Activated gamma-delta T cell treated with Interleukin-2 at 50 U/mL for 16 hours (primary cell): Measurements from ENCODE around the gene KNG1.
A peak's percentile ranks its signal among the peaks of the same experiment; 100 is the strongest.
"Not testable (repeated sequence)": the region's sequence is repeated elsewhere in the genome, so short reads cannot be mapped to it uniquely, and the experiment has no call there.

ENCODE experiments used
- DNase-seq: peaks from one replicate; pipeline ENCODE4 v3.0.0-alpha.2; 2020

KNG1 gene

GRCh38 chr3:186717039-186717457, at the start of gene KNG1:
KNG1 (plus strand) TSS chr3:186717359; CDS start chr3:186717543, 184 bp downstream.
- DNase-seq: no peak

GRCh38 chr3:186668426-186668825, 48.7 kb upstream of the KNG1 start:
- DNase-seq: no peak

GRCh38 chr3:186669378-186670084, 47.6 kb upstream of the KNG1 start:
- DNase-seq: no peak

DNA sequence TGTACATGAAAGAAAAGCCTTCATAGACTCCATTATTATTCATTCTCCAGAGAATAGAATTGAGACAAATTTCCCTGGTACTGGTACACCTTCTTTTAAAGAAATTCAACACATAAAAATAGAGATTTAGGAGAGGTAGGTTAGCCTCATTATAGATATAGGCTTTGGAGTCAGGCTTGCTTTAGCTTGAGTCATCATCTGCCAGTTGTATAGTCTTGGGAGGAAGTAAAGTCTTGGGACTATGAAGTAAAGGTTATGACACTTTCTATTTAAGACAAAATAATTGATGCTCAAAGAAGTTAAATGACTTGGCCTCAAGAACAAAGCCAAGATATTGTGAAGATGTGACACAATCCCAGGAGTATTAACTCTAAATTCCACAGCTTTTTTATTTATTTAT, 47.0 kb upstream of the KNG1 start:
- no peak for DNase-seq

DNA sequence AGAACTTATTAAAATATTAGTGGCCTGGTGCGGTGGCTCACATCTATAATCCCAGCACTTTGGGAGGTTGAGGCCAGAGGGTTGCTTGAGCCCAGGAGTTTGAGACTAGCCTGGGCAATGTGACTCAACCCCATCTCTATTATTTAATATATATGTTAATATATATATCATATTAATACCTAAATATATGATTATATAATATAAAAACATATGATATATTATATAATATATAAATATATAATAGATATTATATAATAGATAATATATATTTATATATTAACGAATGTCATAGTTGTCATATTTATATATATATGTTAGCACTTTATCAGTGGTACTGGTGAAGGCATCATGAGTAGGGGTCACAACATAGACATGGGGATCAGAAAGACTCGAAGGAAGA, 46.1 kb upstream of the KNG1 start:
- DNase-seq: no peak

GRCh38 chr3:186678604-186679003, 38.6 kb upstream of the KNG1 start:
- DNase-seq: no peak

- DNase-seq: no peak
These were observed 38.0 kb upstream of the KNG1 start for GRCh38 chr3:186679151-186679550.

GRCh38 chr3:186680869-186681268, 36.3 kb upstream of the KNG1 start:
- no peak for DNase-seq

- DNase-seq: no peak
These were observed 34.3 kb upstream of the KNG1 start for GRCh38 chr3:186682812-186683211.

DNA sequence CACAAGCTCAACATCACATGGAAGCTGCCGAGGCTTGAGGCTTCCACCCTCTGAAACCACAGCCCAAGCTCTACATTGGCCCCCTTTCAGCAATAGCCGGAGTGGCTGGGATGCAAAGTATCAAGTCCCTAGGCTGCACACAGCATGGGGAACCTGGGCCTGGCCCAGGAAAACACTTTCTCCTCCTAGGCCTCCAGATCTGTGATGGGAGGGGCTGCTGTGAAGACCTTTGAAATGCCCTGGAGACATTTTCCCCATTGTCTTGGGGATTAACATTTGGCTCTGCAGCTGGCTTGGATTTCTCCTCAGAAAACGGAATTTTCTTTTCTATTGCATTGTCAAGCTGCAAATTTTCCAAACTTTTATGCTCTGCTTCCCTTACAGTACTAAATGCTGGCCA, 33.2 kb upstream of the KNG1 start:
- no peak for DNase-seq

GRCh38 chr3:186686475-186686874, 30.7 kb upstream of the KNG1 start:
- DNase-seq: not testable (repeated sequence)

GRCh38 chr3:186687120-186687651, 30.0 kb upstream of the KNG1 start:
- DNase-seq: no peak

- DNase-seq: not testable (repeated sequence)
These were observed 26.9 kb upstream of the KNG1 start for GRCh38 chr3:186690304-186690703.

GRCh38 chr3:186691676-186692075, 25.5 kb upstream of the KNG1 start:
- no peak for DNase-seq

DNA sequence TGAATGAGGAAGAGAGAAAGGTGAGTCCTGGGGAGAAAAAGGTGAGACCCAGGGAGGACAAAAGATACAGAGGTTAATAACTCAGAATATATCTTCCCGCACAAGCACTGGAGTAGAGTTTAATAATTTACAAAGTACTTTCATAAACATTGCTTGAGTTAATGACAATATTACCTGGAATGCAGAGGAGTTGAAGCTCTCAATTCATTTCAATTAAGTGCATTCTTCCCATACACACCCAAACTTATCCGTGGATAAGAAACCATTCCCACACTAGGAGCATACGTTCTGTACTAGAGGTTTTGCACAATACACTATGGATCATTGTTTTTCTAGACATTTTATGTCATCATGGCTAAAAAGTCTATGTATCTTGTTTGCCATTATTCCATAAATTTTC, 23.3 kb upstream of the KNG1 start:
- no peak for DNase-seq

DNA sequence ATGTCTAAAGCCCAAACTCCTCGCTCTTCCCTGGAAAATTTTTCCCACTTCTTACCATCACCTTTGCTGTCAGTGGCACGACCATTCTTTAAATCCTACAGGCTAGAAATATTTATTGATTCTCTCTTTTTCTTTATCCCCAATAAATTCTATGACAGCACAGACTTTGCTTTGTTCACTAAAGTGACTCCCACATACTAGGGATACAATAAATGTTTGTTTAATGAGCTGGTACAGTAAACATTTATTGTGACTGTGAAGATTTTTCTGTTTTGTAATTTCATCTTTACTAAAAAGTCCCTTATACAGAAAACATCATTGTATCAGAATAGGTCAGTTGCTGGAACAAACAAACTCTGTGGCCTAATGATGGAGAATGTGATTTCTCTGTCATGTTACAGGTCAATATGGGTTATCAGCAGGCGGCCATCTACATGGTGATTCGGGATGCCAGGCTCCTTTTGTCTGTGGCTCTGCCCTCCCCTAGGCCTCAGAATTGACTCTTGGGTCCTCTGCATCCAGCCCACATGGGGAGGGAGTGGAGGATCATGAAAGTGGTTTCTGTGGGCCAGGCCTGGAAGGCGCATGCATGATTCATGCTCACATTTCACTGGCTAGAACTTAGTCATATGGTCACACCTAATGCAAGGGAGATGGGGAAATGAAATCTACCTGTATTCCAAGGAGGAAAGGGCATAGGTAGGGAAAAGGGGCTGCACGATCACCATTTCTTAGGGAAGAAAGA, 22.7 kb upstream of the KNG1 start:
- DNase-seq: no peak

DNA sequence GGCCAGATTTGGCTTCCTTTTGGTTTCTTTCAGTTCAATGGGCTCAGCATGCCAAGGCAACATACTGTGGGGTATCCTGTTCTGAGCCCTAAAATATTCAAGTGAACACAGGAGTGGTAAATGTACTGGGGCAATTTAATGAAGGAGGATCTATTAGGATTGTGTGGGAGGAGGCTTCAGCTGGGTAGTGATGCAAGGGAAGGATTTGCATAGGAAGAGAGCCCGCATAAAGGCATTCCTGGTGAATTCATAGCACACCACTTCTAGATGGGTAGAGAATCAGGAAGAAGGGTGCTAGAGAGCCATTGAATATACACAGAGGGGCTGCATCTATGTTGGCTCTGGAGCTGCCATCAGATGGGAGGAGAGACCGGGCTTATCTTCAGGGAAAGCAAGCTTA, 20.6 kb upstream of the KNG1 start:
- DNase-seq: no peak

- no peak for DNase-seq
These were observed 19.6 kb upstream of the KNG1 start for GRCh38 chr3:186697510-186697909.

DNA sequence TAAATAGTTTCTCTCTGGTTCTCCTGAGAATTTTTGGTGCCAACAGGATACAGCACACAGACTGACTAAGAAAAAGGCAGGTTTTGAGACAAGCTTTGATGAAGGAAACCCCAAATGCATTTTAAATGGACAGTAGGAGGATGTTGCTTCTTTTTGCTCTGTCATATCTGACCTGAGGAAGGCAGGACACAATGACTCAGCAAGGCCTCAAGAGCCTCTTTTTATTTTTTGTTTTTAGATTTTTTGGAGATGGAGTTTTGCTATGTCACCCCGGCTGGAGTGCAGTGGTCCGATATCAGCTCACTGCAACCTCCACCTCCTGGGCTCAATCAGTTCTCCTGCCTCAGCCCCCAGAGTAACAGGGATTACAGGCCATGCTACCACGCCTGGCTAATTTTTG, 16.9 kb upstream of the KNG1 start:
- no peak for DNase-seq

DNA sequence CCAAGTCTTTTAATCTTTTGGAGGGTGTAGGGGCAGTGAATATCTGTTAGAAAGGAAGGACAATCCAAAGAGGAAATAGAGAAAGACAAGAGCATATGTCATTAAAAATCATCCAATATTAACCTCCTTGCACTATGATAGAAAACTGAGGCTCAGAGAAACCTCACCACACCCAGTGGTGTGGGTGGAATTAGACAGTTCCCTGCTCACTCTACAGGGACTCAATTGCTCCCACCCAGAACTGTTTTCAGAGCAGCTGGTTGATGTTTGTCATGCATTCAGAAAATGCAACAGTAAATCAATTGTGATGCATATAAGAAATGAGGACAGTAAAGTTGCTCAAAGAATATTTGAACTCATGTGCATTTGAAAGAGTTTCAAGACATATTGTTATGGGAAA, 14.7 kb upstream of the KNG1 start:
- DNase-seq: not testable (repeated sequence)

- peak; percentile 6 for DNase-seq
These were observed 11.0 kb upstream of the KNG1 start for GRCh38 chr3:186705882-186706780.

DNA sequence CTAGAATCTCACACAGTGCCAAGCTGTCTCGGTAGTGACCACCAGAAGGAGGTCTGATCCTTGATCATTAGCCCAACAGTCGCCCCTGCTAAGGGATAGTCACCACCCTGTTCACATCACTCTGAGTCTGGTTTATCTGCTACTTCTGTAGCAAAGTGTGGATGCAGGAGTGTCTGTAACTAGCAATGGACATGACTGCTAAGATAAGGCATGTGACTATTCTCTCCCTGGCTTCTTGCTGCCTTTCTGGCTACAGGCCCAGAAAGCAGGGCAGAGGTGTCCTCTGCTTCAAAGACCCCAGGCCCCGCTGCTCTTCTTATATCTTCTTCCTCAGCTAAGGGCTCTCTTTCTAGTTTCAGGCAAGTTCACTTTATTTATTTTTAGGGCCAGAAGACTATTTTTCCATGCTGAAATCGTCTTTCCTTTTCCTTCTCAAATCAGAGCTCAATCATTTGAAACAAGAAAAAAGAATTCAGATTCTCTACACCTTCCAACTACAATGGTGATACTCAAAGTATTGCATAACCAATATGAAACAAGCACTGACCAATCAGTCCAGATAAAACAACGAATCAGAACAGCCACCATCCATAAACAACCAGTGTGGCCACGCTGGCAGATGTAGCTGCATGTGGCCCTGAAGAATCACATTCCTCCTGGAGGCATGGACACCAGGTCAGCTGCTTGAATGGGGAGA, 8.0 kb upstream of the KNG1 start:
- DNase-seq: no peak

DNA sequence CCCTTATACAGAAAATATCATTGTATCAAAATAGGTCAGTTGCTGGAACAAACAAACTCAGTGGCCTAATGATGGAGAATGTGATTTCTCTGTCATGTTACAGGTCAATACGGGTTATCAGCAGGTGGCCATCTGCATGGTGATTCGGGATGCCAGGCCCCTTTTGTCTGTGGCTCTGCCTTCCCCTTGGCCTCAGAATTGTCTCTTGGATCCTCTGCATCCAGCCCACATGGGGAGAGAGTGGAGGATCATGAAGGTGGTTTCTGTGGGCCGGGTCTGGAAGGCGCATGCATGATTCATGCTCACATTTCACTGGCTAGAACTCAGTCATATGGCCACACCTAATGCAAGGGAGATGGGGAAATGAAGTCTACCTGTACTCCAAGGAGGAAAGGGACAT, 6.5 kb upstream of the KNG1 start:
- DNase-seq: not testable (repeated sequence)
